Liver (tissue), 3 donors: ENCODE measurements around the gene KIF5A.

Experiments
- CTCF ChIP-seq: fragments of 150-350 bp; IDR thresholded peaks from 2 replicates; pipeline ENCODE4 v1.5.1; 2017; ENCODE audit warnings: improper control_type of control experiment, low read depth, low read length; ENCODE audit not compliant: missing input control
- RAD21 ChIP-seq, 2 donors: IDR thresholded peaks; 2 replicates each; pipeline ENCODE4 v1.6.1; 2016; ENCODE audit warnings: antibody characterized with exemption in 2 of 2, mild to moderate bottlenecking in 2 of 2
- SP1 ChIP-seq: IDR thresholded peaks from 2 replicates; pipeline ENCODE4 v1.6.1; 2018; ENCODE audit warnings: antibody characterized with exemption, mild to moderate bottlenecking
- ZBTB33 ChIP-seq: IDR thresholded peaks from 2 replicates; pipeline ENCODE4 v1.6.1; 2016; ENCODE audit warnings: antibody characterized with exemption
- donor health status: healthy.
- donor health status: healthy.

- TF ChIP-seq CTCF (no peak), ZBTB33 (no peak), SP1 (no peak), RAD21 (IDR thresholded peaks at IDR 0.05) (no peak)
Measured at GRCh38 chr12:57609781-57610553, 60.1 kb downstream of the KIF5A start.
